ENCODE measurements around the gene SEMA3F. TPM values are rescaled to one million over a fixed set of nuclear protein-coding genes. Genes with fewer than 3 reads are reported as not detected.
"Not testable (repeated sequence)": the region's sequence is repeated elsewhere in the genome, so short reads cannot be mapped to it uniquely, and the experiment has no call there.

Gene SEMA3F
- total RNA-seq, 4 donors from 2014 or later: 5.2 to 40.1 (median 7.5) TPM

DNA sequence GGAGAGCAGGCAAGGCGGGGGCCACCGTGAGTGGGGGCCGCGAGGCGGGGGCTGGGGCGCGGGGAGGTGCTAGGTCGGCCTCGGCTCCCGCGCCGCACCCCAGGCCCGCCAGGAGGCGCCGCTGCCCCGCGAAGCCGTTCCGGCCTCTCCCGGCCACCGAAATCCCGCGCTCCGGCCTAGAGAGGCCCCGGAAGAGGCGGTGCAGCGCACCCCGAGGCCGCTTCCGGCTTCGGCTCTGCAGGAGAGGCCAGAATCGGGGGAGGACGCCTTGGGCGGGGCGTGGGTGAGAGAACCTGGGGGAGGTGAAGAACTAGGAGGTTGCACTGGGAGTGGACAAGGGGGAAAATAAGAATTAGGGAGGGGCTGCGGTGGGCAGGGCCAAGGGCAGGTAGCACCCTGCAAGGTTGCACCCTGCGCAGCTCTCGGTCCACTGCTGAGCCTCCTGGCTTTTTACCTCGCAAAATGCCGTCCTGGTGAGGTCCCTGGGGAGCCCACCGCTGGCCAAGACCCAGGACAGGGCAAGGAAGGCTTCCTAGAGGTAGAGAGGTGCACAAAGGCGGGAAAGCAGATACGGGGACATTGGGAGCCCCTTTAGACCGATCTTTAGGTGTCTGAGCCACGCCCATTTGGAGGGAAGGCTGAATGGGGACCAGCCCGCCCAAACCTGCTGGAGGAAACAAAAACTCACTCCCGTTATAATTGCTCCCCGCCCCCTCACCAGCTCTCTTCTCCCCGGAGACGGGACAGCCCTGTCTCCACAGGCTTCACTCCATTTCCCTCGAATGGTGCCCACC lies 72.5 kb downstream of the SEMA3F start:
- TF ChIP-seq CTCF (IDR thresholded peaks at IDR 0.05 in 4 of 5, conservative IDR thresholded peaks at IDR 0.05 in 1 of 5): peak; percentile 77 to 98 (median 93)
- peak; percentile 7 to 24 for TF ChIP-seq POLR2A (IDR thresholded peaks at IDR 0.05)
- peak; percentile 78 to 85 for DNase-seq
- no peaks in the 10 kb centered on the region for H3K36me3 ChIP-seq
- H3K4me1 ChIP-seq: peaks cover 13 to 21% of the 10 kb centered on the region in 2 donors
- peak; percentile 85 to 87 for ATAC-seq
- intact Hi-C loops (cut with DNase I; ENCODE audit: low total_unique reads): loop anchor here (1.0 to 2.0 kb wide), 4 partner anchors 11 to 107 kb away; no protein-coding TSS in a partner anchor
- no peaks in the 10 kb centered on the region for H3K9me3 ChIP-seq
- peak overlapping the region; percentile 64 to 74 (median 66) for H3K27ac ChIP-seq
- H3K27me3 ChIP-seq: no peaks in the 10 kb centered on the region
- in situ Hi-C loops (cut with MboI; ENCODE audit: low sequenced_read_pairs in 4 of 4): loop anchor here in 2 of 4 donors (5.0 to 10.0 kb wide), 2 partner anchors 45 to 47 kb away; partner anchors contain the start of gene LSMEM2 (in 1 of the 2)
- H3K4me3 ChIP-seq: peak overlapping the region; percentile 70 to 80 (median 70)

DNA sequence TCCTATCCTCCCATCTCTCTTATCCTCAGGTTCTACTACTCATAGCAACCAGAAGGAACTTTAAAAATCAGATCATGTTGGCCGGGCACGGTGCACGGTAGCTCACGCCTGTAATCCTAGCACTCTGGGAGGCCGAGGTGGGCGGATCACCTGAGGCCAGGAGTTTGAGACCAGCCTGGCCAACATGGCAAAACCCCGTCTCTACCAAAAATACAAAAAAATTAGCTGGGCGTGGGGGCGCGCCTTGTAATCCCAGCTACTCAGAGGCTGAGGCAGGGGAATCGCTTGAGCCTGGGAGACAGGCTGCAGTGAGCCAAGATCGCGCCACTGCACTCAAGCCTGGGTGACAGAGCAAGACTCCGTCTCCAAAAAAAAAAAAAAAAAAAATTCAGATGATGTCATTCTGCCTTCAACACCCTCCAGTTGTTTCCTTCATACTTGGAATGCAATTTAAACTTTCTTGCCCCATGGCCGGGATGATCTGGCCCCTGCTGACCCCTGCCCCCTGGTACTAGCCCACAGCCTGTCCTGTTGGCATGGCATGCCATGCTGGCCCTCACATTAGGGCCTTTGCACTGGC lies 73.2 kb downstream of the SEMA3F start:
- H3K36me3 ChIP-seq; DNase-seq; H3K9me3 ChIP-seq; ATAC-seq; H3K27me3 ChIP-seq; intact Hi-C loops (cut with DNase I; ENCODE audit: low total_unique reads): not testable (repeated sequence)
- H3K27ac ChIP-seq: peak overlapping the region in 3 of 4 donors; percentile 64 to 74 (median 65)
- in situ Hi-C loops (cut with MboI; ENCODE audit: low sequenced_read_pairs in 4 of 4): loop anchor here in 2 of 4 donors (5.0 to 10.0 kb wide), 2 partner anchors 44 to 47 kb away; partner anchors contain the start of gene LSMEM2 (in 1 of the 2)
- H3K4me1 ChIP-seq: peaks cover 13 to 21% of the 10 kb centered on the region in 2 donors
- H3K4me3 ChIP-seq: peak overlapping the region; percentile 70 to 80 (median 70)

GRCh38 chr3:50229490-50229889 lies 74.4 kb downstream of the SEMA3F start:
- peaks cover 13 to 21% of the 10 kb centered on the region in 2 donors for H3K4me1 ChIP-seq
- H3K4me3 ChIP-seq: no peak overlapping the region
- no peaks in the 10 kb centered on the region for H3K9me3 ChIP-seq
- intact Hi-C loops (cut with DNase I; ENCODE audit: low total_unique reads): no loop called here
- H3K27ac ChIP-seq: no peak overlapping the region
- no peaks in the 10 kb centered on the region for H3K36me3 ChIP-seq
- ATAC-seq: no peak
- no peaks in the 10 kb centered on the region for H3K27me3 ChIP-seq
- in situ Hi-C loops (cut with MboI; ENCODE audit: low sequenced_read_pairs in 4 of 4): loop anchor here in 2 of 4 donors (5.0 to 10.0 kb wide), 2 partner anchors 43 to 45 kb away; partner anchors contain the start of gene LSMEM2 (in 1 of the 2)
- DNase-seq: no peak
- no peak for TF ChIP-seq CTCF (IDR thresholded peaks at IDR 0.05 in 4 of 5, conservative IDR thresholded peaks at IDR 0.05 in 1 of 5)

DNA sequence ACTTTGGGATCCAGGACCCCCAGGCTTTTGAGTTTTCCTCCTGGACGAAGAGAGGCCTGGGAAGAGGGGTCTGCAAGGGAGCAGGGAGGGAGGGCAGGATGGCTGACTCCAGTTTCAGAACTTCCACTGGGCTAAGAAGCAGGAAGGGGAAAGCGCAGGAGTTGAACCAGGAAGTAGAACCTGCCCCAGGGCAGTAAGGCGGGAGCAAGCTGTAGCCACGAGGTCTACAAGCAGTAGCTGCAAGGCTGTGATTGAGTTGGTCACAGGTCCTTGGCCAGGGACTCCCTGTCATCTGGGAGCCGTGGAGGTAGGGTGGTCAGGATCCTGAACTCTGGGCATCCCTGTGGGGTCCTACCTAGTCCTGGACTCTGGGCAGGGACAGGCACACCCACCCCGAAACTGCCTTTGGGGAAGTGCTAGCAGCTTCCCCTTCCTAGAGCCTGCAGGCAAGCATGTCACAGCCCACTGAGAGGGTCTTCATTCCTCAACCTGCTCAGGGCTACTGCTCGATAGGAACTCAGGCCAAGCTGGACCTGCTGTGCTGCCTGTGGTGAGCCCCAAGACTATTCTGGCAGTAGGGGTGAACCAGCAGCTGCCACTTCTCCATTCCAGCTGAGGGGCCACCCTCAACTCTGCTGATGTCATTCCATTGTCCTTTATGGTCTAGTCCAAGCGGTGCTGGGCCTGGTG lies 75.1 kb downstream of the SEMA3F start:
- H3K4me3 ChIP-seq: no peak overlapping the region
- no peaks in the 10 kb centered on the region for H3K27me3 ChIP-seq
- in situ Hi-C loops (cut with MboI; ENCODE audit: low sequenced_read_pairs in 4 of 4): no loop called here
- intact Hi-C loops (cut with DNase I; ENCODE audit: low total_unique reads): no loop called here
- no peak overlapping the region for H3K27ac ChIP-seq
- ATAC-seq (no peak), DNase-seq (no peak)
- no peaks in the 10 kb centered on the region for H3K36me3 ChIP-seq
- no peak for TF ChIP-seq POLR2A (IDR thresholded peaks at IDR 0.05)
- no peak for TF ChIP-seq CTCF (IDR thresholded peaks at IDR 0.05 in 4 of 5, conservative IDR thresholded peaks at IDR 0.05 in 1 of 5)
- H3K4me1 ChIP-seq: peaks cover 18 to 22% of the 10 kb centered on the region in 2 donors
- no peaks in the 10 kb centered on the region for H3K9me3 ChIP-seq

GRCh38 chr3:50230794-50231125 lies 75.6 kb downstream of the SEMA3F start:
- no peaks in the 10 kb centered on the region for H3K36me3 ChIP-seq
- no peaks in the 10 kb centered on the region for H3K9me3 ChIP-seq
- DNase-seq (no peak), ATAC-seq (no peak)
- peaks cover 21 to 24% of the 10 kb centered on the region in 2 donors for H3K4me1 ChIP-seq
- H3K27me3 ChIP-seq: no peaks in the 10 kb centered on the region
- no peak for TF ChIP-seq POLR2A (IDR thresholded peaks at IDR 0.05)
- TF ChIP-seq CTCF (IDR thresholded peaks at IDR 0.05 in 4 of 5, conservative IDR thresholded peaks at IDR 0.05 in 1 of 5): no peak
- no peak overlapping the region for H3K4me3 ChIP-seq
- in situ Hi-C loops (cut with MboI; ENCODE audit: low sequenced_read_pairs in 4 of 4): no loop called here
- intact Hi-C loops (cut with DNase I; ENCODE audit: low total_unique reads): no loop called here
- H3K27ac ChIP-seq: no peak overlapping the region

Measured in gastrocnemius medialis (tissue), 4 donors.